ENCODE data around the gene AMMECR1L.
"Not testable (repeated sequence)": the region's sequence is repeated elsewhere in the genome, so short reads cannot be mapped to it uniquely, and the experiment has no call there.

The AMMECR1L gene

GRCh38 chr2:127841466-127842178, 44.1 kb downstream of the AMMECR1L start:
- no peak for DNase-seq (ENCODE audit: low read depth in 2 of 2)

GRCh38 chr2:127840893-127841292, 44.9 kb downstream of the AMMECR1L start:
- no peak for DNase-seq (ENCODE audit: low read depth in 2 of 2)

DNA sequence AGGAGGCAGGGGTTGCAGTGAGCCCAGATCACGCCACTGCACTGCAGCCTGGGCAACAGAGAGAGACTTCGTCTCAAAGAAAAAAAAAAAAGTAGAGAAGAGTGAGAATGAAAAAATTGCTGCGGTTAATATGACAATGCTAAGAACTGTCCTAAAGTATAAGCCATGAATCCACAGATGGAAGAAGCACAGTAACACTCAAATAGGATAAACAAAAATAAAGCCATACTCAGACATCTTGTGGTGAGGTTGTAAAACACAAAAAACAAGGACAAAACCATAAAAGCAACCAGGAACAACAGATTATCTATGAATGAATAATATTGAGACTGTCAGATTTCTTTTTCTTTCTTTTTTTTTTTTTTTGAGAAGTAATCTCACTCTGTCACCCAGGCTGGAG, 50.8 kb downstream of the AMMECR1L start:
- DNase-seq (ENCODE audit: low read depth in 2 of 2) = no peak

GRCh38 chr2:127829845-127830246, 55.9 kb downstream of the AMMECR1L start:
- no peak for DNase-seq (ENCODE audit: low read depth in 2 of 2)

GRCh38 chr2:127826708-127827107, 59.0 kb downstream of the AMMECR1L start:
- DNase-seq (ENCODE audit: low read depth in 2 of 2) = not testable (repeated sequence)

GRCh38 chr2:127826047-127826446, 59.7 kb downstream of the AMMECR1L start:
- DNase-seq (ENCODE audit: low read depth in 2 of 2) = no peak

- no peak for DNase-seq (ENCODE audit: low read depth in 2 of 2)
Observed at GRCh38 chr2:127820080-127820668, 65.6 kb downstream of the AMMECR1L start.

GRCh38 chr2:127818794-127819425, 66.8 kb downstream of the AMMECR1L start:
- DNase-seq (ENCODE audit: low read depth in 2 of 2) = no peak

DNA sequence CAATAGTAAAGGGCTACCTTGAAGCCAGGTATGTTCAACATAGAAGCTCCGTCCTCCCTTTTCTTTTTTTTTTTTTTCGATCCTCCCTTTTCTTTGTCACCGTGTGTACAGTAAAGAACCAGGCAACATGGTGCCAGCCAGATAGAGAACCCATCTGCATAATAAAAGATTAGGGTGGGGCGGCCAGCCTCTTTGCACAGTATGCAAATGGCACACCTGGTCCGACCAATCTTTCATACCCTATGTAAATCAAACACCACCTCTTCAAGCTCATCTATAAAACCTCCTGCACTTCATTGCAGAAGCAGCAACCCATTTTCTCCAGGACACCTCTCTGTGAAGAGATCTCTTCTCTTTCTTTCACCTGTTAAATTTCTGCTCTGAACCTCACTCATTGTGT, 67.5 kb downstream of the AMMECR1L start:
- DNase-seq (ENCODE audit: low read depth in 2 of 2) = no peak

GRCh38 chr2:127814677-127815076, 71.1 kb downstream of the AMMECR1L start:
- no peak for DNase-seq (ENCODE audit: low read depth in 2 of 2)

- DNase-seq (ENCODE audit: low read depth in 2 of 2) = not testable (repeated sequence)
Observed at GRCh38 chr2:127812441-127812840, 73.3 kb downstream of the AMMECR1L start.

Measured in fibroblast of skin of left biceps (primary cell).